Measurements from ENCODE around the gene DUSP8.
"Not testable (repeated sequence)": the region's sequence is repeated elsewhere in the genome, so short reads cannot be mapped to it uniquely, and the experiment has no call there.

Gene DUSP8, protein sequence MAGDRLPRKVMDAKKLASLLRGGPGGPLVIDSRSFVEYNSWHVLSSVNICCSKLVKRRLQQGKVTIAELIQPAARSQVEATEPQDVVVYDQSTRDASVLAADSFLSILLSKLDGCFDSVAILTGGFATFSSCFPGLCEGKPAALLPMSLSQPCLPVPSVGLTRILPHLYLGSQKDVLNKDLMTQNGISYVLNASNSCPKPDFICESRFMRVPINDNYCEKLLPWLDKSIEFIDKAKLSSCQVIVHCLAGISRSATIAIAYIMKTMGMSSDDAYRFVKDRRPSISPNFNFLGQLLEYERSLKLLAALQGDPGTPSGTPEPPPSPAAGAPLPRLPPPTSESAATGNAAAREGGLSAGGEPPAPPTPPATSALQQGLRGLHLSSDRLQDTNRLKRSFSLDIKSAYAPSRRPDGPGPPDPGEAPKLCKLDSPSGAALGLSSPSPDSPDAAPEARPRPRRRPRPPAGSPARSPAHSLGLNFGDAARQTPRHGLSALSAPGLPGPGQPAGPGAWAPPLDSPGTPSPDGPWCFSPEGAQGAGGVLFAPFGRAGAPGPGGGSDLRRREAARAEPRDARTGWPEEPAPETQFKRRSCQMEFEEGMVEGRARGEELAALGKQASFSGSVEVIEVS

DNA sequence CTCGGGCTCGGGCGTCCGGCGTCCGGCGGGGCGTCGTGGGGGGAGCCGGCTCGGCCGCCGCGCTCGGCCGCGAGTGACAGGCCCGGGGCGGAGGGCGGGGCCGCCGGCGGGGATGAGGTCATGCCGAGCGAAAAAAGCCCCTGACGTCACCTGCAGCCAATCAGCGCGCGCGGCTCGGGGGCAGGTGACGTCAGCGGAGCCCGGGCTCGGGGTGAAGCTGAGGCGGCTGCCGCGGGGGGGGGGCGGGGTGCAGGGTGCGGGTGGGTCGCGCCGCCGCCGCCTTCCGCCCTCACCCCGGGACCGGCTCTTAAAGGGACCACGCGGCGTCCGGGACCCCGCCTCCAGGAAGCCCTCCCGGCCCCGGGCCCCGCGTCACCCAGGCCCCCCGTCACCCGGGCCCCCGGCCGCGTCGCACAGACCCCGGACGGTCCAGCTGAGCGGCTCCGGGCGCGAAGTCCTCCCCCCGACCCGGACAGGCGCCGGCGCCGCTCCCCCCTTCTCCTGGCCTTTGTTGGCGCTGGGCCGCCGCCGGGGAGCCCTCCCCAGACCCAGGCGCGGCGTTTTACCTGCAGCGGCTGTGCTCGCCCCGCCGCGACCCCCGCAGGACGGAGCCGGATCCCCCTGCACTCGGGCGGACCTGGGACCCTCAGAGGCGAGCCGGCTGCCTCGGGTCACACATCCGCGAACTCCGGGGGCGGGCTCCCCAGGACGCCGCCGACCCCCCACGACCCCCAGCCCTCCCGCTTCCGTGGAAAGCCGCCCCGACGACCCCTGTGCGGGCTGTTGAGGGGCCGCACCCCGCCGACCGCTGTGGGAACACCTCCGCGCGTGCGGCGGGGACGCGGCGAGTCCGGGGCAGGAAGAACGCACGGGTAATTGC is at the start of gene DUSP8:
DUSP8 (minus strand) TSS at position 75 of the 880 bp plus-strand sequence. CDS start 6,445 bp downstream, outside the sequence.
- no peak for FAIRE-seq

DNA sequence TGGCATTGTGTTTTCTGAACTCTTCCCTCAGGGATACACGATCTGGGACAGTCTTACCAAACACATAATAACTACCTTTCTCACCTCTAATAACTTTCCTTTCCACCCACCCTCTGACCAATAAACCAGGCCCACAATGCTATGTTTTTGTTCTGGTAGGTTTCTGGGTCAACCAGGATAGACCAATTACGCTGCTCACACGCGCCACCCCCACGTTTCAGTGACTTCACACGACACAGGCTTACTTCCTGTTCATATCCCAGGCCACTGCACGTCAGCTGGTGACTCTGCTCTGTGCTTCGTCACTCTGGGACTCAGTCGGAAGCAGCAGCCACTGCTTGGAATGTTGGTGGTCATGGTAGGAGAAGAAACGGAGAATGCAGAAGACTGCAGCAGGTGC is 47.4 kb upstream of the DUSP8 start:
- no peak for FAIRE-seq

DNA sequence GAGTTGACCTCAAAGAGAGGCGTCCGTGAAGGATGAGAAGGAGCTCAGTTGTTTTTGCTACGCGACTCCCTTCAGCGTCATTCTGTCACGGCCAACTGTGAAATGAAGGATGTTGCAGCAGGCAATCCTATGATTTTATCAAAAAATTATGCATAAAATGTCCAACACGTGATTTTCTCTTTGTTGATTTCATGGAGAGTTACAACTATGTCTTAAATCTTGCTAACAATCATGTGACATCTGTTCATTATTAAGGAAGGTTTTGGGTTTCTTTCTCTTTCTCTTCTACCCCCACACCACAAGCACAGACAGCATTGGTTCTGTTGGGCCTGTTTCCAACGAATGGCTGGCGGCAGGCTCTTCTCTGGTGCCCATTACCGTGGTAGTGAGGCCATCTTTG is 46.2 kb upstream of the DUSP8 start:
- no peak for FAIRE-seq

DNA sequence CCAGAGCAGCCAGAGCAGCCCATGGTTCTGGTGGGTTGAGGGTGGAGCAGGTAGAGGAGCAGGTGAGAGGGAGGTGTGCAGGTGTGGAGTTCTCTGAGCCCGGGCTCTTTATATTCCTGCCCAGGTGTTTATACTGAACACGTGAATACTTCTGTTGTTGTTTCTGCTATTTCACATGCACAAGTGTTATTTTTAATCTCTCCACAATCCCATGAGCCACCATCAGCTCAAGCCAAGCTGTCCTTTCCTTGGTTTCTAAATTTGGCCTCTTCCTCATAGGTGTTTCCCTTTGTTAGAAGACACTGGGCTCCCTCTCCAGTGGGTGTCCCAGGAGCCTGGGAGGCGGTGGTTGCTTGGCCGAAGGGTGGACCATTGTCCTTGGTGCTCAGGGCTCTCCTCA is 36.3 kb upstream of the DUSP8 start, which contains the start of gene KRTAP5-3:
KRTAP5-3 (minus strand) TSS at position 101 of the 400 bp plus-strand sequence; CDS start at position 23, 78 bp downstream.
- no peak for FAIRE-seq

DNA sequence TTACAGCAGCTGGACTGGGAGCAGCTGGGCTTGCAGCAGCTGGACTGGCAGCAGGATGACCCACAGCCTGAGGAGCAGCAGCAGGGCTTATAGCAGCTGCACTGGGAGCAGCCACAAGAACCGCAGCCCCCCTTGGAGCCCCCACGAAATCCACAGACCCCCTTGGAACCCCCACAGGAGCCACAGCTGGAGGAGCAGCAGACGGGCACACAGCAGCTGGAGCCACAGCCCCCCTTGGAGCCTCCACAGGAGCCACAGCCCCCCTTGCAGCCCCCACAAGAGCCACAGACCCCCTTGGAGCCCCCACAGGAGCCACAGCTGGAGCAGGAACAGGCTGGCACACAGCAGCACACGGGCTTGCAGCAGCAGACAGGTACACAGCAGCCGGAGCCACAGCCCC is 35.8 kb upstream of the DUSP8 start:
- FAIRE-seq = not testable (repeated sequence)

DNA sequence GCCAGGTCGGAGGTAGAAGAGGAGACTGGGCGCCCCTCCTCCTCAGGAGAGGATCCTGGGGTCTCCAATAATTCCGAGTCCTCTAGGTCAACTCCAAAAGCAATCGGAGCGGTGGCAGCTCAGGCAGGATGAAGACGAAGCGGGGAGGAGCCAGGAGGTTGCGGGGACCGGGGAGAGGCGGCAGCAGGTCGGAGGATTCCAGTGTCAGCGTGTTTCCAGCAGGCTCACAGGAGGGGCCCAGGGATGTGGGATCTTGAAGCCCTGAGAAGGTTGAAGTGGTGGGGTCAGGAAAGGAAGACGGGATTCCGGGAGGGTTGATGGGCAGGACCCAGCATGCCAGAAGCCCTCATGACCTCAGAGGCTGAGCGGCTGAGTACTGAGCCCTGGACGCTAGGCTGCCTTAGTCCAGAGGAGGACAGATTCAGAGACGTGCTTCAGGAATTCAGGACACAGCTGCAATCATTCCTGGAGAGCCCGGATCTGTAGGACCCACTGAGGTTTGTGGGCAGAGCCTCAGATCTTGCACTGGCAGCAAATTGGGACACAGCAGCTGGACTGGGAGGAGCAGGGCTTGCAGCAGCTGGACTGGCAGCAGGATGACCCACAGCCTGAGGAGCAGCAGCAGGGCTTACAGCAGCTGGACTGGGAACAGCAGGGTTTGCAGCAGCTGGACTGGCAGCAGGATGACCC is 35.2 kb upstream of the DUSP8 start:
- not testable (repeated sequence) for FAIRE-seq

DNA sequence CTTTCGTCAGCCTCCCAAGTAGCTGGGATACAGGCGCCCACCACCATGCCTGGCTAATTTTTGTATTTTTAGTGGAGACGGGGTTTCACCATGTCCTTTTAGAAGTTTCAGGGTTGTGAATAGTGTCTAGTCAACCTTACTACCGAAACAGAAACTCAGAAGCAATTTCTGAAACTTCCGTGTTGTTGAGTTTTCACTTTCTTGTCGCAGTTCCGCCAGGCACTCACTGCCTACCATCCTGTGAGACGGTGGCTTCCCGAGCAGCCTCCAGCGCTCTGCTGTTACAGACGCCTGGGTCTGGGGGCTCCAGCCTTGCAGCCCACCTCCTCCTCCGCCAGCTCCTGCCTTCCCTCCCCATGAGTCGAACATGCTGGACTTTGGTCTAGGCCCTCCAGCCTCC is 33.9 kb upstream of the DUSP8 start:
- not testable (repeated sequence) for FAIRE-seq

DNA sequence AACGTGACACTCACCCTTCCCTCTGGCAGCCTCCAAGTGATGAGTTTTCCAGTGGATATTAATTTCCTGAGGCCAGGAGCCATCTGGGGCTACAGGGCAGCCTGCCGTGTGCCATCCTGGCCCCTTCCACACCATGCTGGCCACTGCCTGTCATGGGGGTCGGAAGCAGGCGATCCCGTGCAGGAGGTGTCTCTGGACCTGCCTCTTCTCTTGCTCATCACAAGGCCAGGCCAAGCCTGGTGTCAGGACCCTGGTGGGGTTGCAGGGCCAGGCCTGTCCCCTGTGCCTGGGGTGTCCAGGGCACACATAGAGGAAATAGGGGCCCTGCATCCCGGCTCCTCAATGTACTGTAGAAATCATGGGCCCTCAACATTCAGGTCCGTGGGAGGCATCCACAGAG is 32.6 kb upstream of the DUSP8 start:
- FAIRE-seq = no peak

DNA sequence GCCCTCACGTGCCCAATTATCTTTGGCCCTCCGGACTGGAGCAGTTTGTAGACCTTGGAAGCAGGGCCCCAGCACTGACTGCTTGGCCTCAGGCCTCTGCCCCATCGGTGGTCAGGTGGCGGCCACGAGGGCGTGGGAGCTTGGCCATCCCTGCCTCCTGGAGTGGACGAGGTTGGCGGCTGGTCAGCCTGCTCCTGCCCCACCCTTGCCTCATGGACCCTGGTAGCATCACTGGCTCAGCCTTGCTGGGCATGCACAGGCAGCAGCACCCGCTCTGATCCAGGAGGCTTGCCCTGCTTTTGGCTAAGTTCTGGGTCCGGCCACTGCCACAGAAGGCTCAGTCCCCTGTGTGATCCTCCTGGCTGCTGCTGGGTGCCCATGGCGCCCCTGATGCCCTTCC is 32.1 kb upstream of the DUSP8 start:
- no peak for FAIRE-seq

DNA sequence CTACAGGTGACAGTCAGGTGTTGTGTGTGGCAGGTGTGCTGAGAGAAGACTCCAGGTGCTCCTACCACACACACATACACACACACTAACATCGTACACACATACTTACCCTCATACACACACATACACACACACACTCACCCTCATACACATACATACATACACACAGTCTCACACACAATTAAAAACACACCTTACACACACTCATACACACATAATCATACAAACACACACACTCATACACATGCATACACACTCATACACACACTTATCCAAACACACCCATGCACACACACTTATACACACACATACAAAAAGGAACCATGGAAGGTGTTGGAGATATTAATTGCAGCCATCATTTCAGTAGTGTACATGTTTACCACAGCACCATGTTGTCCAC is 31.6 kb upstream of the DUSP8 start:
- FAIRE-seq = no peak

DNA sequence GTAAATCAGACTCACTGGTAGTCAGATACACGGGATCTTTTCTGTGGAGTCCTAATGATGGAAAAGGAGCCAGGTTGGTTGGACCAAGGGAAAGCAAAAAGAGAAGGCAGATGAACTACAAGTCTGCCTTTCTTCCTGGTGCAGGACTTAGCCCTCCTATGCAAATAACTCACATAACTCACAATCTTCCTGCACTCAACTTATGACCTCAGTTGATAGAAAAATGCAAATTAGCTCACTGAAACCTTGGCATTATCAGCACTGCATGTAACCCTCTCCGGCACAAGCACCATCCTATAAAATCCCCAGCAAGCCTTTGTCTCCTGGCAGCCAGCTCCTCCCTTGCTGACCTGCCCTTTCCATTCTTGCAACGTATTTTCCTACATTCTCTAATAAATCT is 29.6 kb upstream of the DUSP8 start:
- not testable (repeated sequence) for FAIRE-seq

DNA sequence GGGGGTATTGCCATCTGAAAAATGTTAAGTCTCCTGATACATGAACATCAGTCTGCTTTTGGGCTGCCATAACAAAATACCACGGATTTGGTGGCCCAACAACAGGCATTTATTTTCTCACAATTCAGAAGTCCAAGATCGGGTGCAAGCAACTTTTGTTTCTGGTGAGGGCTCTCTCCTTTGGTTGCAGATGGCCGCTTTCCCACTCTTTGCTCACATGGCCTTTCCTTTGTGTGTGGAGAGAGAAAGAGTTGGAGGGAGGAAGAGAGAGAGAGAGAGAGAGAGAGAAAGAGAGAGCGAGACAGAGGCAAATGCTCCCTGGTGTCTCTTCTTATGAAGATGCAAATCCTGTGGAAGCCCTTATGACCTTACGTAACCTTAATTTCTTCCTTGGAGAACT is 28.6 kb upstream of the DUSP8 start:
- no peak for FAIRE-seq

DNA sequence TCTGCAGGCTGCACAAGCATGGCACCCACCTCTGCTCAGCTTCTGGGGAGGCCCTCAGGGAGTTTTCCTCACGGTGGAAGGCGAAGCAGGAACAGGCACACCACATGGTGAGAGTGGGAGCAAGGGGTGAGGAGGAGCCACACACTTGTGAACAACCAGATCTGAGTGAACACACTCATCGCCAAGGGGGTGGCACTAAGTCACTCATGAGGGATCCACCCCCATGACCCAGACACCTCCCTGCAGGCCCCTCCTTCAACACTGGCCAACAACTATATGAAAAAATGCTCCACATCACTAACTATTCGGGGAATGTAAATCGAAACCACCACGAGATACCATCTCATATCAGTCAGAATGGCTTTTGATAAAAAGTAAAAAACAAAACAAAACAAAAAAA is 26.7 kb upstream of the DUSP8 start:
- no peak for FAIRE-seq

DNA sequence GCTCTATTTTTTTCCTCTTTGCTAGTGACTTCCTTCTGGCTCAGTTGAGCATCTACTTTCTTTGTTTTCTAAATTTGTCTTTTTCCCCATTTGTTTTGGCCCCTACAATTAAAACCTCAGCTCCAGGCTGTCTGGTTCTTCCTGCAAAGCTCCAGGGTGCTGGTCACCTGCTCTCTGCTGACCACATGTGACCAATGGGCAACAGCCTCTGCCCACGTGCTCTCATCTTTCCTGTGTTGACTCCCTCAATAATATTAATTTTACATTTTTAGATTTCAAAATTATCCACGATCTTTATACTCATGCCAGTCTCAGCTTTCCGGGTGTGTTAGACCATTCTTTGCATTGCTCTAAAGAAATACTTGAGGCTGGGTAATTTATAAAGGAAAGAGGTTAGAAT is 26.3 kb upstream of the DUSP8 start:
- FAIRE-seq = not testable (repeated sequence)

DNA sequence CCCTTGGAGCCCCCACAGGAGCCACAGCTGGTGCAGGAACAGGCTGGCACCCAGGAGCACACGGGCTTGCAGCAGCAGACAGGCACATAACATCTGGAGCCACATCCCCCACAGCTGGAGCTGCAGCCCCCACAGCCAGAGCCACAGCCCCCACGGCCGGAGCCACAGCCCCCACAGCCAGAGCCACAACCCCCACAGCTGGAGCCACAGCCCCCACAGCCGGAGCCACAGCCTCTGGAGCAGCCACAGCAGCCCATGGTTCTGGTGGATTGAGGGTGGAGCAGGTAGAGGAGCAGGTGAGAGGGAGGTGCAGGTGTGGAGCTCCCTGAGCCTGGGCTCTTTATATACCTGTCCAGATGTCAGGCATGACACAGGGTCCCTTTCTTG is 25.9 kb upstream of the DUSP8 start, which contains the start of gene KRTAP5-2:
KRTAP5-2 (minus strand) TSS at position 301 of the 387 bp plus-strand sequence; CDS start at position 257, 44 bp downstream.
- FAIRE-seq = no peak

DNA sequence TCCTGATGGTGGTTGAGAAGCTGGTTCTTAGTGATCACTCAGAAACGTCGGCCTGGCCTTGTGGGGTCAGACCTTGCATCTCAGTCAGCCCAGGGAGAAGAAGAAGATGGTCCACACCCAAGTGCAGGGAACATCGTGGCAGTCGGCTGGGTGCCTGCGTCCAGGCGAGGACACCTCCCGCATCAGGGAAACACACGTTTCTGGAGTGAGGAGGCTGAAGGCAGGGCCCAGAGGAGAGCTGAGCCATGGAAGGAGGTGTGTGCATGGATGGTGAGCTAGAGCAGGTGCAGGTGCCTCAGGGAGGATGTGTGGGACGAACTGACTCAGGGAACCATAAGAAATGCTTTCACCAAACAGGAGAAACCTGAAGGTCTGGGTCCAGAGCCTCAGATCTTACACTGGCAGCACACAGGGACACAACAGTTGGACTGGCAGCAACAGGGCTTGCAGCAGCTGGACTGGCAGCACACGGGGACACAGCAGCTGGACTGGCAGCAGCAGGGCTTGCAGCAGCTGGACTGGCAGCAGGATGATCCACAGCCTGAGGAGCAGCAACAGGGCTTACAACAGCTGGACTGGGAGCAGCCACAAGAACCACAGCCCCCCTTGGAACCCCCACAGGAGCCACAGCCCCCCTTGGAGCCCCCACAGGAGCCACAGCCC is 25.4 kb upstream of the DUSP8 start:
- no peak for FAIRE-seq

DNA sequence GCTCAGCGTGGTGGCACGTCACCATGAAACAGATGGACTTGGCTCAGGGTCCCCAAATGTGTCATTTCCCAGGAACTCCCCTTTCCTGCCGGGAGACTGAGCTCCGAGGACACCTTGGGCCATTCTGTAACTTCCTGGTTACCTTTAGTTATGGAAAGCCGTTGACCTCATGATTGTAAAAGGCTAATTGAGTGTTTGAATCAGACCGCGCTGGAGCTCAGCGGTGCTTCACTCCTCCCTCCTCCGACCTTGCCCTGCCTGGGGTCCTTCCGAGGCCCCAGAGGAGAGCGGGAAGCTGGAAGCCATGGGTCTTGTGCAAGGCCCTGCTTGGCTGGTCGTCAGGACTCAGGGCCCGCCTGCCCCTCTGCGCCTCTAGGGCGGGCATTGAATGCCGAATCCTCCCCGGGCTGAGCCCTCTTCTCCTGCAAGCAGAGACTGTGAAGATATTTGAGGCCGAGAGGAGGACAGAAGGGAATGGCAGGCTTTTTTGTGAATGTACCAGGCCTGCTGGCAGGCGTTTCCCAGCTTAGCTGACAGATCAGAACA is 24.6 kb upstream of the DUSP8 start:
- not testable (repeated sequence) for FAIRE-seq

DNA sequence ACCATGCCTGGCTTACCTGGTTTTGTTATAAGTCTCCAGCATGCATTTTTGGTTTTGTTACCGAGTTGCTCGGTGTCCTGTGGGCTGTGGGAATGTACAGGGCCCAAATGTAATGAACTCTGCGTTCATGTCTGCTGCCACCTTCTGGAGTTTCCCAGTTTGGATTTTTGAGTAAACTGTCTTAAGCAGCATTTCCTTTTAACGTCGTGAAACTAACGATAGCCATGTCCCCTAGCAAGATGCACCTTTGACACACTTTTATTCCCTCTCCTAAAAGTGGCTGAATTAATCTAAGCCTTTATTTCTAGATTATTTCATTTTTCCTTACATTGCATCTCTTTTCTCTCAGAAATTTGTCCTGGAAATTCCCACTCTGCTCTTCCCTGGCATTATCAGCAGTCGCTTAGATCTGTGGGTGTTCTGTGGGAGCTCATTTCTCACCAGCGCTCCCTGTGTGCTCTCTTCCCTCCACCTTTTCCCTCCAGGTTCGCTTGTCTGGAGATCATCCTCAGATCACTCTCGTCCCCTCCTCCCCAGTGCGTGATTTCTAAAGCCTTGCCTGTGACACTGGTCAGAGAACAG is 24.0 kb upstream of the DUSP8 start:
- not testable (repeated sequence) for FAIRE-seq

DNA sequence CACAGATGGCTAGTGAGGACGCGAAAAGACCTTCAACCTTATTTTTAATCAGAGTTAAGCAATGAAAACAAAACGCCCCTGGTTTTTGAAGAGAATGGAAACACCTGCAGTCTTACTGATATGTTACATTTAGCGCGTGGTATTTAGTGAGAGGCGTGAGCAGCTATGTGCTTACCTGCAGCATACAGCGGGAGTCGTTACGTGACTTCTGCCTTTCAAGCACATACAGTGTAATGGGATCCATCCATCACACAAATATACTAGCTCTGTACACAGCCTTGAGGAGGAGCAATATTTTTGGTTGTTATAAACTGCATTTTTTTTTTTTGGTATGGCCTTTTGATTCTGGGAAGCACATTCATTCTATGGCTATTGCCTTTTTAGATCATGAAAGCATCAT is 20.6 kb upstream of the DUSP8 start:
- FAIRE-seq = no peak

DNA sequence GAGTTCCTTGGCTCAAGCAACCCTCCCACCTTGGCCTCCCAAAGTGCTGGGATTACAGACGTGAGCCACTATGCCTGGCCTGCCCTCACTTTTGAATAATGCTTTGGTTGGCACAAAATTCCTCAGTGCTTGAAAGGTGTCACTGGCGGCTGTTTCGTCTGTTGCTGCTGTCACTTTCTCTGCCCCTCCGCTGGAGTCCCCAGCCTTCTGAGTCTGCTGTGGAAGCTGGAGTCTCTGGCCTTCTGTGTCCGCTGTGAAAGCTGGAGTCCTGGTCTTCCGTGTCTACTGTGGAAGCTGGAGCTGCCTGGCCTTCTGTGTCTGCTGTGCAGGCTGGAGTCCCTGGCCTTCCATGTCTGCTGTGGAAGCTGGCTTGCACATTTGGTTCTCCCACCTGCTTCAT is 17.9 kb upstream of the DUSP8 start:
- no peak for FAIRE-seq
